PC-9 (cell line): ENCODE measurements around the gene E4F1. TPM values are rescaled to one million over a fixed set of nuclear protein-coding genes. Genes with fewer than 3 reads are reported as not detected.

Experiments used
- BruUV-seq: library from RNA; stranded (reverse); fragments of 400-500 nt; replicated peaks from 2 replicates; lab custom pipeline; 2021; lab: Mats Ljungman, UMichigan
- CTCF ChIA-PET: fragments of 300-600 bp; sonication (Branson Sonifier 250); formaldehyde crosslinking; loops from one replicate; lab custom pipeline; 2022; ENCODE audit warnings: antibody characterized with exemption; lab: Charles Lee
- POLR2A ChIA-PET: fragments of 300-600 bp; sonication (Branson Sonifier 250); formaldehyde crosslinking; loops from one replicate; lab custom pipeline; 2022; ENCODE audit warnings: antibody characterized with exemption; ENCODE audit not compliant: unreplicated experiment; lab: Charles Lee
- DNase-seq, 2 experiments: peaks; one replicate each; pipeline versions ENCODE4 v3.0.0 to v3.0.0-alpha.2; 2015 to 2022; ENCODE audit warnings: mixed read lengths in 1 of 2
- H2AFZ ChIP-seq: fragments of 200-600 bp; sonication (generic); 2 replicates; pipeline ENCODE4 v1.8.1; 2017; ENCODE audit warnings: antibody characterized with exemption
- H3F3A ChIP-seq: fragments of 200-600 bp; sonication (generic); 2 replicates; pipeline ENCODE4 v1.8.1; 2017; ENCODE audit warnings: antibody characterized with exemption, mild to moderate bottlenecking, low read depth; ENCODE audit not compliant: insufficient read depth
- H3K27ac ChIP-seq: fragments of 200-600 bp; sonication (generic); 2 replicates; pipeline ENCODE4 v1.6.1; 2016; ENCODE audit warnings: mixed run types
- H3K27me3 ChIP-seq: fragments of 200-600 bp; sonication (generic); 2 replicates; pipeline ENCODE4 v1.6.1; 2016; ENCODE audit warnings: low read depth, mixed run types; ENCODE audit not compliant: insufficient read depth
- H3K36me3 ChIP-seq: fragments of 200-600 bp; sonication (generic); 2 replicates; pipeline ENCODE4 v1.6.1; 2016; ENCODE audit warnings: low read depth, mixed run types
- H3K4me1 ChIP-seq: fragments of 200-600 bp; sonication (generic); replicated peaks from 2 replicates; pipeline ENCODE4 v1.6.1; 2016; ENCODE audit warnings: mixed run types; ENCODE audit not compliant: insufficient read depth
- H3K4me2 ChIP-seq: fragments of 200-600 bp; sonication (generic); 2 replicates; pipeline ENCODE4 v1.6.1; 2017; ENCODE audit warnings: mixed run types
- H3K4me3 ChIP-seq: fragments of 200-600 bp; sonication (generic); 2 replicates; pipeline ENCODE4 v1.6.1; 2016; ENCODE audit warnings: mixed run types
- H3K79me2 ChIP-seq: fragments of 200-600 bp; sonication (generic); 2 replicates; pipeline ENCODE4 v1.6.1; 2017; ENCODE audit warnings: low read depth, mixed run types
- H3K9me2 ChIP-seq: fragments of 200-600 bp; sonication (generic); 2 replicates; pipeline ENCODE4 v1.8.1; 2017; ENCODE audit warnings: mild to moderate bottlenecking; ENCODE audit not compliant: insufficient read depth
- H3K9me3 ChIP-seq: fragments of 200-600 bp; sonication (generic); 2 replicates; pipeline ENCODE4 v1.8.1; 2016; ENCODE audit warnings: low read depth; ENCODE audit not compliant: insufficient read depth
- H4K20me1 ChIP-seq: fragments of 200-600 bp; sonication (generic); 2 replicates; pipeline ENCODE4 v1.8.1; 2017; ENCODE audit not compliant: insufficient read depth
- CTCF ChIP-seq: fragments of 200-600 bp; sonication (generic); conservative IDR thresholded peaks from 2 replicates; pipeline ENCODE4 v1.6.1; 2017; ENCODE audit warnings: mixed run types, antibody characterized with exemption, mild to moderate bottlenecking, moderate library complexity
- EZH2 ChIP-seq: fragments of 200-600 bp; sonication (generic); IDR thresholded peaks from 2 replicates; pipeline ENCODE4 v1.8.0; 2017; ENCODE audit warnings: antibody characterized with exemption, low read depth
- intact Hi-C: fragments of 100-400 bp; cut with micrococcal nuclease; formaldehyde crosslinking; loops from one replicate; pipeline ENCODE4 v1.10.0; 2022; ENCODE audit not compliant: unreplicated experiment
- total RNA-seq: library from RNA; stranded (reverse); gene quantifications from 2 replicates; pipeline ENCODE4 v1.2.3, GENCODE V29; 2021

The E4F1 gene
- total RNA-seq, 1 experiment from 2014 or later, result 38.8 TPM

- no peak for TF ChIP-seq EZH2
- TF ChIP-seq CTCF, result no peak
- no peak for DNase-seq
- no peaks in the 10 kb centered on the region for H3F3A ChIP-seq
- CTCF ChIA-PET, result interaction anchor here (0.6 kb wide), 1 partner anchor 48 kb away, joined by 3 read pairs; no protein-coding TSS in a partner anchor
- no peak overlapping the region for H2AFZ ChIP-seq
- no peaks in the 10 kb centered on the region for H3K4me1 ChIP-seq
- no peaks in the 10 kb centered on the region for H3K36me3 ChIP-seq
- no peak overlapping the region for H3K4me2 ChIP-seq
- no peaks in the 10 kb centered on the region for H3K27me3 ChIP-seq
- no peaks in the 10 kb centered on the region for H3K9me3 ChIP-seq
- no peaks in the 10 kb centered on the region for H3K79me2 ChIP-seq
- no peaks in the 10 kb centered on the region for H3K9me2 ChIP-seq
- H4K20me1 ChIP-seq, result no peaks in the 10 kb centered on the region
- H3K27ac ChIP-seq, result no peak overlapping the region
- BruUV-seq, result no TSS peak
- POLR2A ChIA-PET, result interaction anchor here (0.6 kb wide), 1 partner anchor 54 kb away, joined by 5 read pairs; no protein-coding TSS in a partner anchor
- H3K4me3 ChIP-seq, result no peak overlapping the region
- intact Hi-C loops, result no loop called here
Observed at GRCh38 chr16:2184962-2185361, 38.4 kb upstream of the E4F1 start.

GRCh38 chr16:2186064-2186463 lies 37.3 kb upstream of the E4F1 start:
- H3F3A ChIP-seq, result no peaks in the 10 kb centered on the region
- BruUV-seq, result no TSS peak
- intact Hi-C loops, result no loop called here
- no peak overlapping the region for H3K4me2 ChIP-seq
- no peaks in the 10 kb centered on the region for H3K27me3 ChIP-seq
- no peaks in the 10 kb centered on the region for H3K4me1 ChIP-seq
- H3K79me2 ChIP-seq, result no peaks in the 10 kb centered on the region
- no peak overlapping the region for H3K27ac ChIP-seq
- ChIA-PET POLR2A (no interaction called here), CTCF (no interaction called here)
- DNase-seq, result no peak
- no peaks in the 10 kb centered on the region for H4K20me1 ChIP-seq
- H3K4me3 ChIP-seq, result no peak overlapping the region
- H2AFZ ChIP-seq, result no peak overlapping the region
- H3K36me3 ChIP-seq, result no peaks in the 10 kb centered on the region
- no peak for TF ChIP-seq CTCF
- no peak for TF ChIP-seq EZH2
- no peaks in the 10 kb centered on the region for H3K9me3 ChIP-seq
- no peaks in the 10 kb centered on the region for H3K9me2 ChIP-seq

- DNase-seq, result no peak
- Histone ChIP-seq H3K4me2 (no peak overlapping the region), H3K36me3 (no peaks in the 10 kb centered on the region), H4K20me1 (no peaks in the 10 kb centered on the region), H3F3A (no peaks in the 10 kb centered on the region), H3K9me2 (no peaks in the 10 kb centered on the region), H3K27me3 (no peaks in the 10 kb centered on the region), H2AFZ (no peak overlapping the region), H3K27ac (no peak overlapping the region), H3K9me3 (no peaks in the 10 kb centered on the region), H3K79me2 (no peaks in the 10 kb centered on the region), H3K4me3 (no peak overlapping the region), H3K4me1 (no peaks in the 10 kb centered on the region)
- BruUV-seq, result no TSS peak
- intact Hi-C loops, result no loop called here
- ChIA-PET CTCF (no interaction called here), POLR2A (no interaction called here)
- no peak for TF ChIP-seq CTCF
- no peak for TF ChIP-seq EZH2
Observed at GRCh38 chr16:2186505-2186904, 36.9 kb upstream of the E4F1 start.
